Loucy (cell line): ENCODE data around the gene LGALS9.

Experiments used
- H2AFZ ChIP-seq: fragments of 200-600 bp; sonication (generic); 2 replicates; pipeline ENCODE4 v1.6.0; 2016; ENCODE audit warnings: antibody characterized with exemption, mild to moderate bottlenecking, low read length, moderate library complexity
- H3F3A ChIP-seq: fragments of 200-600 bp; 2 replicates; pipeline ENCODE4 v1.6.0; 2016; ENCODE audit warnings: antibody characterized with exemption, low read depth, mild to moderate bottlenecking
- H3K27me3 ChIP-seq: fragments of 200-600 bp; sonication (generic); 2 replicates; pipeline ENCODE4 v1.6.1; 2014; ENCODE audit warnings: low read length, mild to moderate bottlenecking; ENCODE audit not compliant: insufficient read depth, poor library complexity, severe bottlenecking
- H3K36me3 ChIP-seq: fragments of 200-600 bp; sonication (generic); 2 replicates; pipeline ENCODE4 v1.6.1; 2016; ENCODE audit warnings: low read length; ENCODE audit not compliant: insufficient read depth
- H3K4me1 ChIP-seq: fragments of 200-600 bp; sonication (generic); 2 replicates; pipeline ENCODE4 v1.5.1; 2014; ENCODE audit warnings: low read length, mild to moderate bottlenecking; ENCODE audit not compliant: insufficient read depth, poor library complexity, severe bottlenecking
- H3K4me2 ChIP-seq: fragments of 200-600 bp; sonication (generic); 2 replicates; pipeline ENCODE4 v1.6.0; 2014; ENCODE audit warnings: antibody characterized with exemption, low read length, low read depth, mild to moderate bottlenecking; ENCODE audit not compliant: poor library complexity, severe bottlenecking
- H3K4me3 ChIP-seq: fragments of 200-600 bp; sonication (generic); 2 replicates; pipeline ENCODE4 v1.5.1; 2014; ENCODE audit warnings: low read length, mild to moderate bottlenecking, mixed read lengths; ENCODE audit not compliant: poor library complexity, severe bottlenecking
- H3K79me2 ChIP-seq: fragments of 200-600 bp; sonication (generic); 2 replicates; pipeline ENCODE4 v1.6.1; 2014; ENCODE audit warnings: low read length; ENCODE audit not compliant: insufficient read depth
- H3K9ac ChIP-seq: fragments of 200-600 bp; sonication (generic); 2 replicates; pipeline ENCODE4 v1.6.0; 2014; ENCODE audit warnings: mild to moderate bottlenecking, low read depth, low read length, moderate library complexity; ENCODE audit not compliant: poor library complexity, severe bottlenecking
- H3K9me2 ChIP-seq: fragments of 200-600 bp; sonication (generic); replicated peaks from 2 replicates; pipeline ENCODE4 v1.6.1; 2016; ENCODE audit warnings: low read depth, low read length, mixed read lengths
- H3K9me3 ChIP-seq: fragments of 200-600 bp; sonication (generic); 2 replicates; pipeline ENCODE4 v1.6.1; 2014; ENCODE audit warnings: mild to moderate bottlenecking, antibody characterized with exemption, low read length, low read depth; ENCODE audit not compliant: insufficient read depth
- H4K20me1 ChIP-seq: fragments of 200-600 bp; sonication (generic); 2 replicates; pipeline ENCODE4 v1.6.0; 2014; ENCODE audit warnings: antibody characterized with exemption, low read length, mild to moderate bottlenecking; ENCODE audit not compliant: insufficient read depth, poor library complexity, severe bottlenecking
- EZH2phosphoT487 ChIP-seq: fragments of 200-600 bp; IDR thresholded peaks from 2 replicates; pipeline ENCODE4 v1.6.1; 2018; ENCODE audit warnings: antibody characterized with exemption, mild to moderate bottlenecking, moderate library complexity, borderline replicate concordance
- TF ChIP-seq, protein P1 (sequence below): fragments of 200-600 bp; sonication (generic); conservative IDR thresholded peaks from 2 replicates; pipeline ENCODE4 v1.5.1; 2014; ENCODE audit warnings: mild to moderate bottlenecking, antibody characterized with exemption, low read length

LGALS9 gene

DNA sequence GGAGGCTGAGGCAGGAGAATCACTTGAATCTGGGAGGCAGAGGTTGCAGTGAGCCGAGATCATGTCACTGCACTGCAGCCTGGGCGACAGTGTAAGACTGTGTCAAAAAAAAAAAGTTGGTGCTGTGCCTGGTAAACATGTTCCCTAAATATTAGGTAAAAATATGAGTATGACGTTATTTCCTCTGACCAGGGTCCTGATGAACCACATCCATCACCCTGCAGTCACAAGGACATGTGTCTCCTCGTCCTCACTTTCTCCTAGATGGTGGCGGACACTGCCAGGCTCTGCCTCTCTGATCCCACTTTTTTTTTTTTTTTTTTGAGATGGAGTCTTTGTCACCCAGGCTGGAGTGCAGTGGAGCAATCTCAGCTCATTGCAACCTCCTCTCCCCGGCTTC is 28.7 kb downstream of the LGALS9 start:
- no peak overlapping the region for H3K9ac ChIP-seq
- no peaks in the 10 kb centered on the region for H3K4me1 ChIP-seq
- no peaks in the 10 kb centered on the region for H4K20me1 ChIP-seq
- no peak overlapping the region for H3K4me3 ChIP-seq
- no peak overlapping the region for H2AFZ ChIP-seq
- H3F3A ChIP-seq: no peaks in the 10 kb centered on the region
- H3K9me3 ChIP-seq: no peaks in the 10 kb centered on the region
- H3K79me2 ChIP-seq: no peaks in the 10 kb centered on the region
- TF ChIP-seq, protein P1, sequence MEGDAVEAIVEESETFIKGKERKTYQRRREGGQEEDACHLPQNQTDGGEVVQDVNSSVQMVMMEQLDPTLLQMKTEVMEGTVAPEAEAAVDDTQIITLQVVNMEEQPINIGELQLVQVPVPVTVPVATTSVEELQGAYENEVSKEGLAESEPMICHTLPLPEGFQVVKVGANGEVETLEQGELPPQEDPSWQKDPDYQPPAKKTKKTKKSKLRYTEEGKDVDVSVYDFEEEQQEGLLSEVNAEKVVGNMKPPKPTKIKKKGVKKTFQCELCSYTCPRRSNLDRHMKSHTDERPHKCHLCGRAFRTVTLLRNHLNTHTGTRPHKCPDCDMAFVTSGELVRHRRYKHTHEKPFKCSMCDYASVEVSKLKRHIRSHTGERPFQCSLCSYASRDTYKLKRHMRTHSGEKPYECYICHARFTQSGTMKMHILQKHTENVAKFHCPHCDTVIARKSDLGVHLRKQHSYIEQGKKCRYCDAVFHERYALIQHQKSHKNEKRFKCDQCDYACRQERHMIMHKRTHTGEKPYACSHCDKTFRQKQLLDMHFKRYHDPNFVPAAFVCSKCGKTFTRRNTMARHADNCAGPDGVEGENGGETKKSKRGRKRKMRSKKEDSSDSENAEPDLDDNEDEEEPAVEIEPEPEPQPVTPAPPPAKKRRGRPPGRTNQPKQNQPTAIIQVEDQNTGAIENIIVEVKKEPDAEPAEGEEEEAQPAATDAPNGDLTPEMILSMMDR: no peak
- no peak for TF ChIP-seq EZH2phosphoT487
- H3K36me3 ChIP-seq: no peaks in the 10 kb centered on the region
- H3K4me2 ChIP-seq: no peak overlapping the region
- no peaks in the 10 kb centered on the region for H3K9me2 ChIP-seq
- no peaks in the 10 kb centered on the region for H3K27me3 ChIP-seq

DNA sequence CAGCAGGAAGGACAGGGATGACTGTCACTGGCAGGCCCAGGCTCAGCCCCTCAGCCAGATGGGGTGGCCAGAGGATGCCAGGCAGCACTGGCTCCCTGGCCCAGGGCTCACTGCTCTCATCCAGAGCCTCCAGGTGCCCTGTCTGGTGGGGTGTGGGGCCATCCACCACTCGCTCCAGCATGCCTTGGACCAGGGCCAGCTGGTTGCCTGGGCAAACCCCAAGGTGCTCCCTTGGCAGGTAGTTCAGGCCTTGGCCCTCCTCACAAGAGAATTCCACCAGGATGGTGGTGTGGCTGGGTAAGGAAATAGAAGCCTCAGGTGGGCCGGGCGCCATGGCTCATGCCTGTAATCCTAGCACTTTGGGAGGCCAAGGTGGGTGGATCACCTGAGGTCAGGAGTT is 29.4 kb downstream of the LGALS9 start:
- Histone ChIP-seq H3K27me3 (no peaks in the 10 kb centered on the region), H3K4me2 (no peak overlapping the region), H3K9me3 (no peaks in the 10 kb centered on the region), H3K4me1 (no peaks in the 10 kb centered on the region), H3K4me3 (no peak overlapping the region), H3K79me2 (no peaks in the 10 kb centered on the region), H3K9me2 (no peaks in the 10 kb centered on the region), H2AFZ (no peak overlapping the region), H4K20me1 (no peaks in the 10 kb centered on the region), H3K9ac (no peak overlapping the region), H3F3A (no peaks in the 10 kb centered on the region), H3K36me3 (no peaks in the 10 kb centered on the region)
- no peak for TF ChIP-seq EZH2phosphoT487
- TF ChIP-seq, protein P1: no peak

DNA sequence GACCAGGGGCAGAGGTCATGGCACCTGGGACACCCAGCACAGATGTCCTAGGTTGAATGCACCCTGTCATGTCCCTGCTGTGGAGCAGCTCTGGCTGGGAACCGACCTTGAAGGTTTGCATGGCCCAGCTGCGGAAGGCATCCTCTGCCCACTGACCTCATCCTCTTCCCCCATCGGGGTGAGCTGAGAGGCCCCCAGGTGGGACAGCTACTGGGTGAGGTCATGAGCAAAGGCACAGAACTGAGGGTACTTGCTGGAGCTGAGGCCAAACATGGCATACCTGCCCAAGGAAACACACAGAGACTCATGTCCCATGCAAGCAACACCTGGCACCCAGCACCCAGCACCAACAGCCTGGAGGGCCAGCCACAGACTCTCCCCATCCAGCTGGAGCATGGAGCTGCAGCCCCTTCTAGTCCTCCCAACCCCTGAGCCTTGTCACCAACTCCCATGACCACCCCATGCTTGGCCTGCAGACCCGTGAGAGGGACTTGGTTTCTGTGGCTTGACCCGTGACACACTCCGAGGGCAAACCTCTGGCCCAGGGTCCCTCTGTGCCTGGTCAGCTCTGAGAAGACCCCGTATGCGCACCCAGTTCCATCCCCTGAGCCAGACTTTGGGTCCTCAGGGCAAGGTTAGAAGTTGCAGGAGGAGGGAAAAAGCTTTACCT is 33.1 kb downstream of the LGALS9 start:
- H3F3A ChIP-seq: no peaks in the 10 kb centered on the region
- no peaks in the 10 kb centered on the region for H3K79me2 ChIP-seq
- H4K20me1 ChIP-seq: no peaks in the 10 kb centered on the region
- no peaks in the 10 kb centered on the region for H3K27me3 ChIP-seq
- H3K9me3 ChIP-seq: no peaks in the 10 kb centered on the region
- H3K9ac ChIP-seq: no peak overlapping the region
- H3K4me2 ChIP-seq: no peak overlapping the region
- H3K36me3 ChIP-seq: no peaks in the 10 kb centered on the region
- H3K4me1 ChIP-seq: no peaks in the 10 kb centered on the region
- TF ChIP-seq, protein P1: no peak
- TF ChIP-seq EZH2phosphoT487: no peak
- H3K4me3 ChIP-seq: no peak overlapping the region
- no peak overlapping the region for H2AFZ ChIP-seq
- H3K9me2 ChIP-seq: no peaks in the 10 kb centered on the region
